H1 (cell line): ENCODE measurements around the gene RUNX1. TPM values are rescaled to one million over a fixed set of nuclear protein-coding genes. Genes with fewer than 3 reads are reported as not detected.

Experiments used
- CTCF ChIA-PET: fragments of 300-600 bp; sonication (Branson Sonifier 250); formaldehyde crosslinking; loops from one replicate; lab custom pipeline; 2021; ENCODE audit not compliant: partially characterized antibody; lab: Charles Lee
- POLR2A ChIA-PET: fragments of 300-600 bp; sonication (Branson Sonifier 250); formaldehyde crosslinking; loops from one replicate; lab custom pipeline; 2021; ENCODE audit warnings: inconsistent platforms; ENCODE audit not compliant: partially characterized antibody; lab: Charles Lee
- DNase-seq, 2 experiments: peaks; one replicate each; pipeline versions ENCODE4 v3.0.0 to v3.0.0-alpha.2; 2010 to 2022; ENCODE audit warnings: low spot score in 2 of 2, low read depth in 1 of 2, mixed read lengths in 1 of 2
- FAIRE-seq: peaks from 2 replicates; lab custom pipeline; 2011; peaks lifted over from hg19 to GRCh38; lab: Jason Lieb, UNC
- H2AFZ ChIP-seq: 2 replicates; pipeline ENCODE4 v1.8.1; 2012; ENCODE audit warnings: low read length, inconsistent platforms
- H2AK5ac ChIP-seq: 2 replicates; pipeline ENCODE4 v1.6.1; 2013; ENCODE audit warnings: low read depth, low read length
- H2BK120ac ChIP-seq: replicated peaks from 2 replicates; pipeline ENCODE3; 2013; ENCODE audit warnings: low read depth, low read length, inconsistent platforms
- H2BK12ac ChIP-seq: 2 replicates; pipeline ENCODE4 v1.6.1; 2013; ENCODE audit warnings: low read depth, low read length
- H2BK15ac ChIP-seq: 2 replicates; pipeline ENCODE4 v1.6.1; 2013; ENCODE audit warnings: low read length
- H2BK20ac ChIP-seq: 2 replicates; pipeline ENCODE4 v1.6.1; 2013; ENCODE audit warnings: low read length
- H2BK5ac ChIP-seq: 2 replicates; pipeline ENCODE4 v1.6.1; 2013; ENCODE audit warnings: low read depth, low read length
- H3K14ac ChIP-seq: 2 replicates; pipeline ENCODE4 v1.6.1; 2013; ENCODE audit warnings: inconsistent platforms; ENCODE audit not compliant: insufficient read length
- H3K18ac ChIP-seq: 2 replicates; pipeline ENCODE4 v1.6.1; 2013; ENCODE audit warnings: low read length; ENCODE audit errors: extremely low read depth
- H3K23ac ChIP-seq: 2 replicates; pipeline ENCODE4 v1.6.1; 2013; ENCODE audit warnings: inconsistent platforms; ENCODE audit not compliant: insufficient read length
- H3K23me2 ChIP-seq: 2 replicates; pipeline ENCODE4 v1.6.1; 2013; ENCODE audit warnings: low read depth, low read length
- H3K27ac ChIP-seq: 2 replicates; pipeline ENCODE4 v1.6.1; 2011; ENCODE audit warnings: low read depth, low read length, inconsistent platforms
- H3K27me3 ChIP-seq, 4 experiments: replicated peaks in 1 of 4; 1 replicate in 1 of 4; 2 replicates in 3 of 4; pipeline versions ENCODE4 v1.6.1 to v1.8.1; 2011 to 2013; ENCODE audit warnings: low read length in 3 of 4, mild to moderate bottlenecking in 3 of 4, inconsistent platforms in 2 of 4, mixed read lengths in 2 of 4, moderate library complexity in 1 of 4; ENCODE audit not compliant: control insufficient read depth in 3 of 4, insufficient read depth in 3 of 4; ENCODE audit errors: extremely low read depth in 1 of 4
- H3K36me3 ChIP-seq, 4 experiments: 2 replicates each; pipeline versions ENCODE4 v1.6.1 to v1.8.1; 2011 to 2013; ENCODE audit warnings: mild to moderate bottlenecking in 4 of 4, low read length in 3 of 4, moderate library complexity in 2 of 4, control low read depth in 1 of 4, inconsistent platforms in 1 of 4; ENCODE audit not compliant: insufficient read depth in 4 of 4, control insufficient read depth in 2 of 4
- H3K4ac ChIP-seq: replicated peaks from 2 replicates; pipeline ENCODE3; 2013; ENCODE audit warnings: low read length, low read depth, mixed read lengths, inconsistent platforms; ENCODE audit not compliant: insufficient read length
- H3K4me1 ChIP-seq, 4 experiments: replicated peaks in 1 of 4; 1 replicate in 1 of 4; 2 replicates in 3 of 4; pipeline versions ENCODE4 v1.6.1 to v1.8.1; 2011 to 2013; ENCODE audit warnings: low read length in 3 of 4, inconsistent platforms in 2 of 4, mixed read lengths in 1 of 4; ENCODE audit not compliant: insufficient read depth in 4 of 4, control insufficient read depth in 3 of 4
- H3K4me2 ChIP-seq, 2 experiments: 2 replicates each; pipeline versions ENCODE4 v1.6.1 to v1.8.1; 2011 to 2013; ENCODE audit warnings: low read depth in 2 of 2, low read length in 2 of 2, control low read depth in 1 of 2, inconsistent platforms in 1 of 2, mild to moderate bottlenecking in 1 of 2; ENCODE audit not compliant: insufficient read depth in 1 of 2
- H3K4me3 ChIP-seq, 4 experiments: fragments of 200-600, 300-600 bp in 1 of 4; sonication (generic), shearing (Covaris generic), sonication (Bioruptor Twin) in 1 of 4; 2 replicates each; pipeline versions ENCODE4 v1.5.1 to v1.8.1; 2011 to 2016; ENCODE audit warnings: low read length in 4 of 4, low read depth in 3 of 4, control low read depth in 2 of 4, inconsistent platforms in 2 of 4, mild to moderate bottlenecking in 2 of 4, mixed read lengths in 1 of 4, moderate library complexity in 1 of 4; ENCODE audit not compliant: insufficient read depth in 2 of 4; ENCODE audit errors: extremely low read depth in 1 of 4
- H3K56ac ChIP-seq: replicated peaks from 2 replicates; pipeline ENCODE3; 2013; ENCODE audit warnings: low read depth, mild to moderate bottlenecking, mixed read lengths, low read length, inconsistent platforms; ENCODE audit not compliant: insufficient read length
- H3K79me1 ChIP-seq: 2 replicates; pipeline ENCODE4 v1.6.1; 2013; ENCODE audit warnings: low read depth, low read length, control low read depth
- H3K79me2 ChIP-seq, 2 experiments: 2 replicates each; pipeline versions ENCODE4 v1.6.1 to v1.8.1; 2012 to 2013; ENCODE audit warnings: low read length in 2 of 2, mild to moderate bottlenecking in 2 of 2, inconsistent platforms in 1 of 2; ENCODE audit not compliant: insufficient read depth in 2 of 2, control insufficient read depth in 1 of 2
- H3K9ac ChIP-seq, 4 experiments: replicated peaks in 1 of 4; 1 replicate in 1 of 4; 2 replicates in 3 of 4; pipeline versions ENCODE4 v1.6.1 to v1.8.1; 2011 to 2013; ENCODE audit warnings: low read depth in 3 of 4, low read length in 3 of 4, control low read depth in 2 of 4, mild to moderate bottlenecking in 2 of 4, moderate library complexity in 2 of 4, inconsistent platforms in 1 of 4; ENCODE audit errors: extremely low read depth in 1 of 4
- H3K9me3 ChIP-seq, 2 experiments: 2 replicates each; pipeline versions ENCODE4 v1.6.1 to v1.8.1; 2012 to 2013; ENCODE audit warnings: mild to moderate bottlenecking in 2 of 2, moderate library complexity in 2 of 2, control low read depth in 1 of 2, inconsistent platforms in 1 of 2, low read depth in 1 of 2, low read length in 1 of 2, mixed read lengths in 1 of 2; ENCODE audit not compliant: insufficient read depth in 2 of 2
- H4K20me1 ChIP-seq, 2 experiments: replicated peaks in 1 of 2; 2 replicates each; pipeline versions ENCODE3 to v1.8.1; 2011 to 2013; ENCODE audit warnings: inconsistent platforms in 2 of 2, low read length in 2 of 2, mild to moderate bottlenecking in 1 of 2; ENCODE audit not compliant: insufficient read depth in 2 of 2, control insufficient read depth in 1 of 2
- H4K5ac ChIP-seq: 2 replicates; pipeline ENCODE4 v1.6.1; 2013; ENCODE audit warnings: low read length, low read depth, mixed read lengths, inconsistent platforms; ENCODE audit not compliant: insufficient read length
- H4K8ac ChIP-seq: 2 replicates; pipeline ENCODE4 v1.8.0; 2013; ENCODE audit warnings: mild to moderate bottlenecking, moderate library complexity, low read length, inconsistent platforms; ENCODE audit not compliant: insufficient read depth; ENCODE audit errors: extremely low read depth
- H4K91ac ChIP-seq: replicated peaks from 2 replicates; pipeline ENCODE3; 2013; ENCODE audit warnings: low read length, mixed read lengths, inconsistent platforms; ENCODE audit not compliant: insufficient read length
- BACH1 ChIP-seq: IDR thresholded peaks from 2 replicates; pipeline ENCODE4 v1.6.1; 2012; ENCODE audit warnings: low read length, improper control_type of control experiment
- BCL11A ChIP-seq, 2 experiments: IDR thresholded peaks; one replicate each; pipeline ENCODE4 v1.6.1; 2011; ENCODE audit warnings: low read depth in 2 of 2, low read length in 2 of 2, mild to moderate bottlenecking in 2 of 2
- CHD2 ChIP-seq: IDR thresholded peaks from 2 replicates; pipeline ENCODE4 v1.6.1; 2012; ENCODE audit warnings: low read length, improper control_type of control experiment
- CREB1 ChIP-seq: IDR thresholded peaks from 2 replicates; pipeline ENCODE4 v1.6.1; 2012; ENCODE audit warnings: inconsistent platforms
- EP300 ChIP-seq, 2 experiments: IDR thresholded peaks; 1 replicate in 1 of 2; 2 replicates in 1 of 2; pipeline ENCODE4 v1.6.1; 2011 to 2012; ENCODE audit warnings: low read depth in 2 of 2, low read length in 2 of 2, mild to moderate bottlenecking in 2 of 2, borderline replicate concordance in 1 of 2, inconsistent platforms in 1 of 2, moderate library complexity in 1 of 2
- JUND ChIP-seq: IDR thresholded peaks from 2 replicates; pipeline ENCODE4 v1.6.1; 2011; ENCODE audit warnings: mild to moderate bottlenecking, improper control_type of control experiment, low read length
- MAFK ChIP-seq: IDR thresholded peaks from 2 replicates; pipeline ENCODE4 v1.6.1; 2012; ENCODE audit warnings: low read depth, mild to moderate bottlenecking, improper control_type of control experiment, low read length
- PHF8 ChIP-seq: fragments of 200-600 bp; sonication (generic); conservative IDR thresholded peaks from 2 replicates; pipeline ENCODE4 v1.7.1; 2012; ENCODE audit warnings: low read depth, mild to moderate bottlenecking, inconsistent platforms, low read length, moderate library complexity
- POU5F1 ChIP-seq: IDR thresholded peaks from 2 replicates; pipeline ENCODE4 v1.6.1; 2011; ENCODE audit warnings: low read depth, mild to moderate bottlenecking, low read length, moderate library complexity
- SIN3A ChIP-seq, 2 experiments: IDR thresholded peaks in 1 of 2; conservative IDR thresholded peaks in 1 of 2; 2 replicates each; pipeline ENCODE4 v1.6.1; 2011 to 2012; ENCODE audit warnings: low read length in 2 of 2, improper control_type of control experiment in 1 of 2, low read depth in 1 of 2, mild to moderate bottlenecking in 1 of 2
- SIX5 ChIP-seq: IDR thresholded peaks from 2 replicates; pipeline ENCODE4 v1.6.1; 2011; ENCODE audit warnings: mild to moderate bottlenecking, low read depth, low read length
- SP1 ChIP-seq: IDR thresholded peaks from 2 replicates; pipeline ENCODE4 v1.6.1; 2011; ENCODE audit warnings: low read depth, low read length
- SP2 ChIP-seq: IDR thresholded peaks from 2 replicates; pipeline ENCODE4 v1.6.1; 2012; ENCODE audit warnings: mild to moderate bottlenecking, low read length, inconsistent platforms
- SP4 ChIP-seq: IDR thresholded peaks from 2 replicates; pipeline ENCODE4 v1.6.1; 2012; ENCODE audit warnings: low read length, inconsistent platforms
- TEAD4 ChIP-seq: IDR thresholded peaks from 2 replicates; pipeline ENCODE4 v1.6.1; 2012; ENCODE audit warnings: low read depth, low read length, inconsistent platforms, mixed read lengths
- whole genome bisulfite sequencing, 2 experiments: shearing (Covaris generic) in 1 of 2; methylation state at CpG; one replicate each; pipeline versions ENCODE4 v1.1.6 to v1.1.7; 2013 to 2015; ENCODE audit warnings: low lambda C conversion rate in 2 of 2, mixed read lengths in 2 of 2, inconsistent platforms in 1 of 2, low coverage in 1 of 2, missing lambda C conversion rate in 1 of 2; ENCODE audit not compliant: insufficient replicate concordance in 2 of 2, insufficient coverage in 1 of 2, insufficient read length in 1 of 2; ENCODE audit errors: extremely low coverage in 1 of 2, missing lambda C conversion rate in 1 of 2; 5-methylcytosine and 5-hydroxymethylcytosine counted together
- polyA plus RNA-seq, 7 experiments: library from polyadenylated mRNA; depleted of rRNA in 3 of 7; stranded (reverse) in 5 of 7; unstranded in 2 of 7; fragments of >200 nt in 5 of 7; fragments of 200-250 nt in 2 of 7; gene quantifications; 1 replicate in 5 of 7; 2 replicates in 1 of 7; 4 replicates in 1 of 7; pipeline versions ENCODE4 v1.2.1 to v1.2.3, GENCODE V29; 2011 to 2013; ENCODE audit warnings: missing spikeins in 2 of 7, mixed read lengths in 2 of 7
- total RNA-seq: library from RNA; stranded (reverse); fragmentation: NEBNext Ultra II Directional; extraction: Animal tissue kit (Norgen Biotek cat#: 25700); gene quantifications from 2 replicates; pipeline ENCODE4 v1.2.1, GENCODE V29; 2021

Gene RUNX1
- total and polyA plus RNA-seq, 2 of the 8 experiments (the other 6 are each of a cell fraction or from before 2014, with no cell fraction given): 0.20 to 0.60 TPM

GRCh38 chr21:34936883-34937563 is 112.1 kb downstream of the RUNX1 start:
- no peak overlapping the region for H3K23ac ChIP-seq
- no peak overlapping the region for H3K56ac ChIP-seq
- no peak for FAIRE-seq
- no peak for DNase-seq
- no peak overlapping the region for H2BK15ac ChIP-seq
- no peaks in the 10 kb centered on the region for H3K4me1 ChIP-seq
- TF ChIP-seq PHF8 (no peak), CHD2 (no peak), MAFK (no peak), TEAD4 (no peak), EP300 (IDR thresholded peaks at IDR 0.05; ENCODE audit: borderline replicate concordance in 1 of 2, low read depth in 2 of 2, low read length in 2 of 2) (no peak), SP1 (no peak), BCL11A (IDR thresholded peaks at IDR 0.05; ENCODE audit: low read depth in 2 of 2, low read length in 2 of 2) (no peak), SIX5 (no peak), SP4 (no peak), BACH1 (no peak), SIN3A (conservative IDR thresholded peaks at IDR 0.05 in 1 of 2, IDR thresholded peaks at IDR 0.05 in 1 of 2; ENCODE audit: low read depth in 1 of 2, low read length in 2 of 2) (no peak), SP2 (no peak), POU5F1 (no peak), JUND (no peak), CREB1 (no peak)
- WGBS, 2 experiments: 88% methylated on average over 4 of the region's 4 CpGs; no CpG with 5 or more reads in 1 of the 2 experiments
- H3K27me3 ChIP-seq: no peaks in the 10 kb centered on the region; a peak in 1 of 7 replicates
- H3K9ac ChIP-seq: no peak overlapping the region
- H2BK120ac ChIP-seq: no peak overlapping the region
- H2BK5ac ChIP-seq: no peak overlapping the region
- H3K79me2 ChIP-seq: no peaks in the 10 kb centered on the region
- H2AK5ac ChIP-seq: no peak overlapping the region
- no peak overlapping the region for H2BK20ac ChIP-seq
- H3K9me3 ChIP-seq: no peaks in the 10 kb centered on the region
- POLR2A ChIA-PET: no interaction called here
- H3K36me3 ChIP-seq: no peaks in the 10 kb centered on the region; a peak in 1 of 8 replicates
- H3K23me2 ChIP-seq: no peaks in the 10 kb centered on the region
- no peak overlapping the region for H3K4me2 ChIP-seq
- no peak overlapping the region for H3K4ac ChIP-seq
- H3K18ac ChIP-seq: no peak overlapping the region
- no peak overlapping the region for H2BK12ac ChIP-seq
- no peak overlapping the region for H3K14ac ChIP-seq
- no peaks in the 10 kb centered on the region for H4K20me1 ChIP-seq
- H3K4me3 ChIP-seq: no peak overlapping the region
- no peak overlapping the region for H4K91ac ChIP-seq
- no peaks in the 10 kb centered on the region for H3K79me1 ChIP-seq
- no peak overlapping the region for H4K5ac ChIP-seq
- H3K27ac ChIP-seq: no peak overlapping the region
- H4K8ac ChIP-seq: no peak overlapping the region
- CTCF ChIA-PET: interaction anchor here (0.9 to 1.3 kb wide), 2 partner anchors 10 to 1153 kb away, joined by 3 read pairs; no protein-coding TSS in a partner anchor
- no peak overlapping the region for H2AFZ ChIP-seq
